HL-60 (cell line): ENCODE measurements around the gene CELF2.

Experiments
- DNase-seq, 2 experiments: peaks; one replicate each; pipeline ENCODE4 v3.0.0-alpha.2; 2010 to 2020; ENCODE audit warnings: low read depth in 1 of 2, low spot score in 1 of 2
- H3K27ac ChIP-seq: fragments of 250-450 bp; sonication (Bioruptor Pico); replicated peaks from 2 replicates; pipeline ENCODE4 v1.5.1; 2020; ENCODE audit warnings: mild to moderate bottlenecking, moderate library complexity
- H3K27me3 ChIP-seq: fragments of 250-450 bp; sonication (Bioruptor Pico); 2 replicates; pipeline ENCODE4 v1.5.1; 2021; ENCODE audit warnings: mild to moderate bottlenecking, moderate library complexity; ENCODE audit not compliant: insufficient read depth, poor library complexity, severe bottlenecking
- H3K4me3 ChIP-seq: replicated peaks from 2 replicates; pipeline ENCODE4 v1.5.1; 2011; ENCODE audit warnings: mild to moderate bottlenecking, control low read depth, low read length; ENCODE audit not compliant: insufficient read depth
- CTCF ChIP-seq: IDR thresholded peaks from one replicate; pipeline ENCODE4 v1.5.1; 2011; ENCODE audit warnings: low read length, control low read depth, inconsistent platforms; ENCODE audit not compliant: insufficient read depth
- GABPA ChIP-seq: IDR thresholded peaks from 2 replicates; pipeline ENCODE4 v1.6.1; 2012; ENCODE audit warnings: low read depth
- POLR2AphosphoS5 ChIP-seq: IDR thresholded peaks from 2 replicates; pipeline ENCODE4 v1.6.1; 2012; ENCODE audit warnings: low read depth
- REST ChIP-seq: IDR thresholded peaks from 2 replicates; pipeline ENCODE4 v1.6.1; 2012; ENCODE audit warnings: low read depth; ENCODE audit not compliant: insufficient replicate concordance
- SPI1 ChIP-seq: IDR thresholded peaks from 2 replicates; pipeline ENCODE4 v1.6.1; 2012; ENCODE audit warnings: low read depth, mild to moderate bottlenecking, borderline replicate concordance

The CELF2 gene

GRCh38 chr10:11007476-11008020 is 10.1 kb upstream of the CELF2 start:
- Histone ChIP-seq H3K27me3 (no peaks in the 10 kb centered on the region), H3K27ac (no peak overlapping the region), H3K4me3 (no peak overlapping the region)
- DNase-seq, result no peak
- TF ChIP-seq GABPA, result no peak
- TF ChIP-seq CTCF, result no peak
- no peak for TF ChIP-seq REST
- no peak for TF ChIP-seq SPI1
- TF ChIP-seq POLR2AphosphoS5, result no peak

- no peak for DNase-seq
- TF ChIP-seq GABPA (no peak), SPI1 (no peak), CTCF (no peak), POLR2AphosphoS5 (no peak), REST (no peak)
- Histone ChIP-seq H3K27me3 (no peaks in the 10 kb centered on the region), H3K27ac (no peak overlapping the region), H3K4me3 (no peak overlapping the region)
These were observed 8.0 kb upstream of the CELF2 start for GRCh38 chr10:11009471-11010308.

GRCh38 chr10:11010582-11010981 is 7.1 kb upstream of the CELF2 start:
- Histone ChIP-seq H3K27me3 (no peaks in the 10 kb centered on the region), H3K4me3 (no peak overlapping the region), H3K27ac (no peak overlapping the region)
- TF ChIP-seq GABPA, result no peak
- TF ChIP-seq REST, result no peak
- no peak for TF ChIP-seq CTCF
- no peak for TF ChIP-seq SPI1
- no peak for TF ChIP-seq POLR2AphosphoS5
- no peak for DNase-seq
